Neural progenitor cell (in vitro differentiated cells): ENCODE data around the gene CCR6. TPM values are rescaled to one million over a fixed set of nuclear protein-coding genes. Genes with fewer than 3 reads are reported as not detected.
"Not testable (repeated sequence)": the region's sequence is repeated elsewhere in the genome, so short reads cannot be mapped to it uniquely, and the experiment has no call there.

ENCODE experiments used
- DNase-seq: peaks from one replicate; pipeline ENCODE4 v3.0.0-alpha.2; 2016; ENCODE audit warnings: low spot score
- H2AFZ ChIP-seq: fragments of 200-600 bp; sonication (generic); replicated peaks from 2 replicates; pipeline ENCODE4 v1.6.1; 2016; ENCODE audit warnings: antibody characterized with exemption
- H3F3A ChIP-seq: fragments of 200-600 bp; sonication (generic); 2 replicates; pipeline ENCODE4 v1.6.1; 2016; ENCODE audit warnings: antibody characterized with exemption, low read depth
- H3K27ac ChIP-seq: fragments of 200-600 bp; sonication (generic); 2 replicates; pipeline ENCODE4 v1.5.1; 2016; ENCODE audit warnings: mild to moderate bottlenecking
- H3K27me3 ChIP-seq: fragments of 200-600 bp; sonication (generic); 2 replicates; pipeline ENCODE4 v1.6.1; 2016; ENCODE audit warnings: mild to moderate bottlenecking, moderate library complexity
- H3K36me3 ChIP-seq: fragments of 200-600 bp; sonication (generic); 2 replicates; pipeline ENCODE4 v1.5.1; 2016
- H3K4me1 ChIP-seq: fragments of 200-600 bp; sonication (generic); 2 replicates; pipeline ENCODE4 v1.6.1; 2016; ENCODE audit warnings: mixed run types
- H3K4me2 ChIP-seq: fragments of 200-600 bp; sonication (generic); 2 replicates; pipeline ENCODE4 v1.6.1; 2016
- H3K4me3 ChIP-seq: fragments of 200-600 bp; sonication (generic); 2 replicates; pipeline ENCODE4 v1.5.1; 2016
- H3K79me2 ChIP-seq: fragments of 200-600 bp; sonication (generic); 2 replicates; pipeline ENCODE4 v1.6.1; 2016; ENCODE audit warnings: low read depth
- H3K9ac ChIP-seq: fragments of 200-600 bp; sonication (generic); 2 replicates; pipeline ENCODE4 v1.6.1; 2016
- H3K9me3 ChIP-seq: fragments of 200-600 bp; sonication (generic); 2 replicates; pipeline ENCODE4 v1.5.1; 2016; ENCODE audit warnings: low read depth
- H4K20me1 ChIP-seq: fragments of 200-600 bp; sonication (generic); 2 replicates; pipeline ENCODE4 v1.6.1; 2016; ENCODE audit warnings: low read depth
- H3K27ac Mint-ChIP-seq: 3 replicates; pipeline ENCODE4 v1.8.0; 2021; ENCODE audit warnings: mixed read lengths
- H3K27me3 Mint-ChIP-seq: 2 replicates; pipeline ENCODE4 v1.8.0; 2022; ENCODE audit warnings: low read depth, mild to moderate bottlenecking, inconsistent platforms, moderate library complexity, mixed read lengths; ENCODE audit not compliant: insufficient read depth
- H3K36me3 Mint-ChIP-seq: 3 replicates; pipeline ENCODE4 v1.8.0; 2021; ENCODE audit warnings: mixed read lengths
- H3K4me1 Mint-ChIP-seq: 3 replicates; pipeline ENCODE4 v1.8.0; 2021; ENCODE audit warnings: mixed read lengths
- H3K4me3 Mint-ChIP-seq: 3 replicates; pipeline ENCODE4 v1.8.0; 2021; ENCODE audit warnings: mild to moderate bottlenecking, moderate library complexity, mixed read lengths
- H3K9me3 Mint-ChIP-seq: 3 replicates; pipeline ENCODE4 v1.8.0; 2020; ENCODE audit warnings: mixed read lengths
- EZH2 ChIP-seq: fragments of 200-600 bp; sonication (generic); IDR thresholded peaks from 2 replicates; pipeline ENCODE4 v1.6.1; 2017; ENCODE audit warnings: antibody characterized with exemption, mild to moderate bottlenecking, moderate library complexity
- EZH2phosphoT487 ChIP-seq: fragments of 200-600 bp; sonication (generic); IDR thresholded peaks from 2 replicates; pipeline ENCODE4 v1.6.1; 2017; ENCODE audit warnings: antibody characterized with exemption
- total RNA-seq: library from RNA; depleted of rRNA; stranded (reverse); fragments of >200 nt; gene quantifications from 2 replicates; pipeline ENCODE4 v1.2.3, GENCODE V29; 2015; ENCODE audit warnings: low replicate concordance
- TF ChIP-seq, protein P1 (sequence below): fragments of 200-600 bp; sonication (generic); IDR thresholded peaks from 2 replicates; pipeline ENCODE4 v1.5.1; 2017; ENCODE audit warnings: antibody characterized with exemption, mild to moderate bottlenecking

The CCR6 gene
- total RNA-seq, 1 donor from 2014 or later, result not detected

DNA sequence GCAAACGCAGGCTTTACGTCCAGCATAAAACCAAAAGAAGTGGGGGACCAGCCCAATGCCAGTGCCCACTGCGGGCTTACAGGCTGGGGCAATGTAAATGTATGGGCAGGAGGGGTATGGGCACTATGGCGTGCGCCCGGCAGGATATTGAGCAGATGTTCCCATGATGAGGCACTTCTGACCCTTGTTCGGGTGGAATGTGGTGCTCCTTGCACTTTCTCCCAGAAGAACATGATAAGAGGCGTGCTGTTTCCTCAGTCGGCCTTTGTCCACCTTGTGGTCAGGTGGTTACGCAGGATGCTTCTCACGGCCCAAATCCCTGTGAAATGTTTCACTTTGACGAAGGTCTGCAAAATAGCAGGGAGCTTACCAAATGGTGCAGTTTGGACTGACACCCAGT, 39.7 kb downstream of the CCR6 start:
- Histone ChIP-seq H3K79me2 (no peaks in the 10 kb centered on the region), H3K9ac (no peak overlapping the region), H3K27ac (no peak overlapping the region), H3K4me3 (no peak overlapping the region), H3K4me2 (no peak overlapping the region), H3K27me3 (no peaks in the 10 kb centered on the region), H2AFZ (no peak overlapping the region), H3K36me3 (no peaks in the 10 kb centered on the region), H3K4me1 (peaks cover 15% of the 10 kb centered on the region), H4K20me1 (no peaks in the 10 kb centered on the region), H3F3A (peaks cover 4% of the 10 kb centered on the region), H3K9me3 (no peaks in the 10 kb centered on the region)
- TF ChIP-seq EZH2phosphoT487, result no peak
- no peak for TF ChIP-seq EZH2
- no peak for DNase-seq
- Mint-ChIP-seq H3K27ac (no peak overlapping the region), H3K27me3 (peaks cover 2% of the 10 kb centered on the region), H3K9me3 (no peaks in the 10 kb centered on the region), H3K4me3 (no peak overlapping the region), H3K36me3 (no peaks in the 10 kb centered on the region), H3K4me1 (peaks cover 8% of the 10 kb centered on the region)

DNA sequence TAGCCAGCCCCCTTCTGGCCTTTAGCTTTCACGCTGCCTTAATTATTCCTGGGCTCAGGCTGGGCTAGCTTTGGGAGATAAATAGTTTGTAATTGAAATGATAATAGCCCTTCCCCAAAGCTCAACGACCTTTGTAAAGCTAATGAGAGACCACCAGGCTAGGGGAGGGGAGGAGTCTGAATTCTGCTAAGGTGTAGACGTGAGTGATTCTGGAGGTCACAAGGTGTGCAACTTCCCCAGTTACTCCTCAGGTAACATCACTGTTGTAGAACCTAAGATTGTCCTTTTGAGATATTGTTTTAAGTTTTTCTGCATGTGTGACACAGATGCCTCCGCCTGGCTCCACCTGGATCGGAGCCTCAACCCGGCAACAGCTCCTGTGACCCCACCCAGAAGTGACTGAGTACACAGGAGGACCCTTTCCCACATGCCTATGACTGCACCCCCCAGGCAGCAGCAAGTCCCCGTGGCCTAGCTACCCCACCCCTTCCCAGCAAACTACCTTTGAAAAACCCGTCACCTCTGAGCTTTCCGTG, 40.6 kb downstream of the CCR6 start:
- Histone ChIP-seq H3K4me3 (no peak overlapping the region), H3K9ac (no peak overlapping the region)
- no peak for TF ChIP-seq EZH2phosphoT487
- no peak for TF ChIP-seq EZH2
- TF ChIP-seq, protein P1, sequence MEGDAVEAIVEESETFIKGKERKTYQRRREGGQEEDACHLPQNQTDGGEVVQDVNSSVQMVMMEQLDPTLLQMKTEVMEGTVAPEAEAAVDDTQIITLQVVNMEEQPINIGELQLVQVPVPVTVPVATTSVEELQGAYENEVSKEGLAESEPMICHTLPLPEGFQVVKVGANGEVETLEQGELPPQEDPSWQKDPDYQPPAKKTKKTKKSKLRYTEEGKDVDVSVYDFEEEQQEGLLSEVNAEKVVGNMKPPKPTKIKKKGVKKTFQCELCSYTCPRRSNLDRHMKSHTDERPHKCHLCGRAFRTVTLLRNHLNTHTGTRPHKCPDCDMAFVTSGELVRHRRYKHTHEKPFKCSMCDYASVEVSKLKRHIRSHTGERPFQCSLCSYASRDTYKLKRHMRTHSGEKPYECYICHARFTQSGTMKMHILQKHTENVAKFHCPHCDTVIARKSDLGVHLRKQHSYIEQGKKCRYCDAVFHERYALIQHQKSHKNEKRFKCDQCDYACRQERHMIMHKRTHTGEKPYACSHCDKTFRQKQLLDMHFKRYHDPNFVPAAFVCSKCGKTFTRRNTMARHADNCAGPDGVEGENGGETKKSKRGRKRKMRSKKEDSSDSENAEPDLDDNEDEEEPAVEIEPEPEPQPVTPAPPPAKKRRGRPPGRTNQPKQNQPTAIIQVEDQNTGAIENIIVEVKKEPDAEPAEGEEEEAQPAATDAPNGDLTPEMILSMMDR, result no peak

DNA sequence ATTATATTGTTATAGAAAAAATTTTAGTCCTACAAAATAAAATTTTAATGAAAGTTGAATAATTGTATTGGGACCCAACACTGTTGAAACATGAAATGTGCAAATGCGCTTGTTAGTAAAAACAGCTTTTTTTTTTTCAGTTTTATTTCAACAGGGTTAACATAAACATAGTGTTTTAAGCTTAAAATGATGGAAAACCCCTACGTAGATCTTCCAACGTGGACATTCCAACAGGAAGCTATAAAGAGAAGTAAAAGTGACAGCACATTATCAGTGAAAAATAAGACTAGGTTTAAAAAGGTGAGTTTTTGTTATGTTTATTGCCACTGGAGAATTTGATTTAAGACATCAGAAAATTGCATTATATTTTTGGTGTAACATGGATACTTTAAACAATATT, 41.4 kb downstream of the CCR6 start:
- no peak overlapping the region for H3K4me3 ChIP-seq
- H2AFZ ChIP-seq, result no peak overlapping the region
- H3K4me1 ChIP-seq, result peaks cover 15% of the 10 kb centered on the region
- H3K79me2 ChIP-seq, result no peaks in the 10 kb centered on the region
- peaks cover 2% of the 10 kb centered on the region for H3K4me1 Mint-ChIP-seq
- no peak overlapping the region for H3K4me2 ChIP-seq
- no peak overlapping the region for H3K27ac ChIP-seq
- DNase-seq, result no peak
- H3K9me3 Mint-ChIP-seq, result no peaks in the 10 kb centered on the region
- H3K27ac Mint-ChIP-seq, result no peak overlapping the region
- H3K27me3 Mint-ChIP-seq, result peaks cover 4% of the 10 kb centered on the region
- no peaks in the 10 kb centered on the region for H3K36me3 Mint-ChIP-seq
- no peaks in the 10 kb centered on the region for H3K36me3 ChIP-seq
- no peak overlapping the region for H3K9ac ChIP-seq
- no peaks in the 10 kb centered on the region for H3K27me3 ChIP-seq
- H3K4me3 Mint-ChIP-seq, result no peak overlapping the region
- no peaks in the 10 kb centered on the region for H4K20me1 ChIP-seq
- peaks cover 4% of the 10 kb centered on the region for H3F3A ChIP-seq
- TF ChIP-seq, protein P1, result no peak
- TF ChIP-seq EZH2 (no peak), EZH2phosphoT487 (no peak)
- no peaks in the 10 kb centered on the region for H3K9me3 ChIP-seq

More for the DNA sequence above, 40.6 kb downstream of the CCR6 start:
- Histone ChIP-seq H4K20me1 (no peaks in the 10 kb centered on the region), H3K4me2 (peak overlapping the region; percentile 28), H3K36me3 (no peaks in the 10 kb centered on the region), H3F3A (peaks cover 4% of the 10 kb centered on the region), H3K27ac (no peak overlapping the region), H3K79me2 (no peaks in the 10 kb centered on the region), H3K4me1 (peaks cover 15% of the 10 kb centered on the region), H2AFZ (no peak overlapping the region), H3K9me3 (no peaks in the 10 kb centered on the region), H3K27me3 (no peaks in the 10 kb centered on the region)
- Mint-ChIP-seq H3K27ac (no peak overlapping the region), H3K4me3 (no peak overlapping the region), H3K27me3 (peaks cover 4% of the 10 kb centered on the region), H3K9me3 (no peaks in the 10 kb centered on the region), H3K36me3 (no peaks in the 10 kb centered on the region), H3K4me1 (peaks cover 2% of the 10 kb centered on the region)
- peak; percentile 42 for DNase-seq

DNA sequence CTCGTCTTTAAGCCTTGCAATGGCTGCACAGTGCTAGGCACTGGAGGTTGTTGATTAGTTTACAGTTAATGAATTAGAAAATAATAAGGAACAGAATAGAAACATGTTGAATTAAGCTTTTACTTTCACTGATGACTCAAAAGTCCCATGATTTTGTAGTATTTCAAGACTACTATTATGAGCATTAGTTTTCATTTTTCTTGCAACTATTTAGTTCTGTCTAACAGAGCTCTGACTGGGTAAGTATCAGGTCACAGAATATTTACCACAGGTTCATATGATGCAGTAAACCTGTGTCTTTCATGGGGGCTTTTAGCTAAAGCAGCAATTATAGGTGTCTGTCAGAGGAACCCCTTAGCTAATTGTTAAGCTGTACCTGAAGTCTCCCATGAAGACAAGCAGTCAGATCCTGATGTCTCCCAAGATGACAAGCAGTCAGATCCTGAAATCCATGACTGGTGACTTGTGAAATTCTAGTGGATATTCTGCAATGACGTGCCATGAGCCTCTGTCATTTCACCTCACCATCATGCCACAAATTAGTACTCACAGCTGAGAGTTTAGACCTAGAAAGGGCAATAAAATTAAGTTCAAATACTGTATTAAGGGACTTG, 43.1 kb downstream of the CCR6 start:
- H4K20me1 ChIP-seq, result no peaks in the 10 kb centered on the region
- Mint-ChIP-seq H3K36me3 (no peaks in the 10 kb centered on the region), H3K4me3 (no peak overlapping the region), H3K4me1 (peaks cover 2% of the 10 kb centered on the region), H3K9me3 (no peaks in the 10 kb centered on the region), H3K27ac (no peak overlapping the region), H3K27me3 (peaks cover 8% of the 10 kb centered on the region)
- H3K36me3 ChIP-seq, result no peaks in the 10 kb centered on the region
- H3K27me3 ChIP-seq, result no peaks in the 10 kb centered on the region
- no peak overlapping the region for H3K4me2 ChIP-seq
- DNase-seq, result no peak
- no peak overlapping the region for H3K4me3 ChIP-seq
- no peak overlapping the region for H3K27ac ChIP-seq
- H3F3A ChIP-seq, result peaks cover 4% of the 10 kb centered on the region
- peaks cover 15% of the 10 kb centered on the region for H3K4me1 ChIP-seq
- H3K79me2 ChIP-seq, result no peaks in the 10 kb centered on the region
- H3K9me3 ChIP-seq, result no peaks in the 10 kb centered on the region
- no peak overlapping the region for H2AFZ ChIP-seq
- no peak overlapping the region for H3K9ac ChIP-seq
- no peak for TF ChIP-seq EZH2
- no peak for TF ChIP-seq EZH2phosphoT487
- TF ChIP-seq, protein P1, result no peak

DNA sequence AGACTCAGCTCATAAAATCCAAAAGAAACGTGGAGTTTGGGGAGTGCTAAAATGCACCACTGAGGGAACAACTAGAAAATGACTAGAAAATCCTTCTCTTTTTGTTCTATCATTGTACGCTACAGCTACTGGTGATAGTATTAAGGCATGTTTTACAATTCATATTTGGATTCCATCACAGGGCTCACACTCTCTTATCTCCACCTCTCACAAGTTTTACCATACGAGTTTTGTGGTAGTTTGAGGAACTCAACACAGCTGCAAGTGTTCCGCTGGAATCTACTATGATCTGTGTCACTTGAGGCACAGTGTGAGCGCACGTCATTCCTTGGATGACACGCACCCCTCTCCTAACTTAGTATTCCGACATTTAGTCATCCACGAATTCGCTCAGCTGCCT, 44.8 kb downstream of the CCR6 start:
- not testable (repeated sequence) for DNase-seq, H3K9me3 Mint-ChIP-seq, H3K27me3 ChIP-seq, H3K9me3 ChIP-seq, H3K4me3 Mint-ChIP-seq, H3K4me1 Mint-ChIP-seq, H3K27ac Mint-ChIP-seq, H3K4me2 ChIP-seq, H3K79me2 ChIP-seq, H3K27ac ChIP-seq, H3K27me3 Mint-ChIP-seq, H3K9ac ChIP-seq, H3K36me3 ChIP-seq, H2AFZ ChIP-seq, H3K4me3 ChIP-seq, H3F3A ChIP-seq, H4K20me1 ChIP-seq, H3K36me3 Mint-ChIP-seq
- peaks cover 14% of the 10 kb centered on the region for H3K4me1 ChIP-seq
